Posterior vena cava (tissue), 2 donors: ENCODE results near the gene TIMM50. TPM values are rescaled to one million over a fixed set of nuclear protein-coding genes. Genes with fewer than 3 reads are reported as not detected.
A peak's percentile ranks its signal among the peaks of the same experiment; 100 is the strongest.

Experiments
- DNase-seq: peaks from one replicate; pipeline ENCODE4 v3.0.0-alpha.2; 2020; ENCODE audit warnings: low spot score
- intact Hi-C, 2 donors: fragments of 100-400 bp; cut with DNase I; formaldehyde crosslinking; loops; one replicate each; pipeline versions ENCODE4 v1.14.1 to v1.14.2; 2022 to 2023
- total RNA-seq, 2 donors: library from RNA; stranded (reverse); fragmentation: NEBNext Ultra II Directional; extraction: Animal tissue kit (Norgen Biotek cat#: 25700); gene quantifications; one replicate each; pipeline ENCODE4 v1.2.1, GENCODE V29; 2021
- donor health status: DM: yes; HTN: yes; CAD: no.
- donor health status: DM: yes; HTN: yes; CAD: no.

Gene TIMM50
- total RNA-seq, 2 donors from 2014 or later = 44.5 to 45.5 TPM

DNA sequence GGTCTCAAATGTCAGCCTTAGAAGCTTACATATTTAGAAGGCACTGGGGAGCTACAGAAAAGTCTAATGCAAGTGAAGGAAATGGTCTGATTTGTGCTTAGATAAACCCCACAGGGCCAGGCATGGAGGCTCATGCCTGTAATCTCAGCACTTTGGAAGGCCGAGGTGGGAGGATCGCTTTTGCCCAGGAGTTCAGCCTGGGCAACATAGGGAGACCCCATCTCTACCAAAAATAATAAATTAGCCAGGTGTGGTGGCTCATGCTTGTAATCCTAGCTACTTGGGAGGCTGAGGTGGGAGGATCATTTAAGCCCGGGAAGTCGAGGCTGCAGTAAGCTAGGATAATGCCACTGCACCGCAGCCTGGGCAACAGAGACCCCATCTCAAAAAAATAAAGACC is 15.4 kb downstream of the TIMM50 start:
- intact Hi-C loops = no loop called here
- no peak for DNase-seq

DNA sequence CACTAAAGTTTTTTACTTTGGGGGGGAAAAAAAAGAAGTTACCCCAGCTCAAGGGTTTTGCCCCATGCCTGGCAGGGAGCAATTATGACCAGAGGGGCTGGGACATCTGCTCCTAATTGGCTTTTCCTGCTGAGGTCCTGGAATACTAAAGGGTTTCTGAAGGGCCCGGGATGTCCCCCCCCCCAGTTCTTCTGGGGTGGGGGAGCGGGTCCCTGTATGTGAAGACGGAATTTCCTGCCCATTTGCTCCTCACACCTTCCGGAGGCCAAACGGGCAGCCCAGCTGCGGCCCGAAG is 17.0 kb downstream of the TIMM50 start:
- intact Hi-C loops = no loop called here

DNA sequence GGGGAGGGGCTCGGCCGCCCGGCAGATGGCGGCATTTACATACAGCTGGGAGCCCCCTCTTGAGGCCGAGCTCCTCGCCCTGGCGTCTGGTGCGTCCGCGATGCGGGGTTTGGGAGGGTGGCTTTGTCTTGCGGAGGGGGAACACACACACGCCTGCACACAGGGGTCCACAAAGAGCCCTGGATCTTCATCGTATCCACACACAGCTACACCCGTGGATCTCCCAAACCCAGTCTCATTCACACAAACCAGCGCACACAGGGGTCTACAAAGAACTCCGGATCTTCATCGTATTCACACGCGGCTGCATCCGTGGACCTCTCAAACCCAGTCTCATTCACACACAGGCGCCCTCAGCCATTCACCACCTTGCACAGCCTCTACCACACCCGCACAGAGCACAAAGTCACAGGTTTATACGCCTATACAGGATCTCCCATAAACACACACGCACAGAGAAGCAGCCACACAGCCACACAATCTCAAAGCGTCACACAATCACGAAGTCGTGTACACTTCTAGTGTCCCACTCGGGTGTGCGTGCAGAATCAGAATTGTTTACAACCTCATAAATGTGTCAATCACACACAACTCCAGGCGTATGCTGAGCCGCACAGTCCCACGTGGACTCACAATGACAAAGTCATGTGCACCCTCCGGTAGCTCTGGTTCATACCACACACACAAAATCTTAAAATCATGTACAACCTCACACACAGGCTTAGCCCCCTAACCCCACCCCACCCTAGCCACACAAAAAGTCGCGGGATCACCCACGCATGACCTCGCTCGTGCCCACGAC is 17.6 kb downstream of the TIMM50 start:
- intact Hi-C loops = no loop called here
- no peak for DNase-seq

More for the DNA sequence above, 17.0 kb downstream of the TIMM50 start:
- DNase-seq = no peak

DNA sequence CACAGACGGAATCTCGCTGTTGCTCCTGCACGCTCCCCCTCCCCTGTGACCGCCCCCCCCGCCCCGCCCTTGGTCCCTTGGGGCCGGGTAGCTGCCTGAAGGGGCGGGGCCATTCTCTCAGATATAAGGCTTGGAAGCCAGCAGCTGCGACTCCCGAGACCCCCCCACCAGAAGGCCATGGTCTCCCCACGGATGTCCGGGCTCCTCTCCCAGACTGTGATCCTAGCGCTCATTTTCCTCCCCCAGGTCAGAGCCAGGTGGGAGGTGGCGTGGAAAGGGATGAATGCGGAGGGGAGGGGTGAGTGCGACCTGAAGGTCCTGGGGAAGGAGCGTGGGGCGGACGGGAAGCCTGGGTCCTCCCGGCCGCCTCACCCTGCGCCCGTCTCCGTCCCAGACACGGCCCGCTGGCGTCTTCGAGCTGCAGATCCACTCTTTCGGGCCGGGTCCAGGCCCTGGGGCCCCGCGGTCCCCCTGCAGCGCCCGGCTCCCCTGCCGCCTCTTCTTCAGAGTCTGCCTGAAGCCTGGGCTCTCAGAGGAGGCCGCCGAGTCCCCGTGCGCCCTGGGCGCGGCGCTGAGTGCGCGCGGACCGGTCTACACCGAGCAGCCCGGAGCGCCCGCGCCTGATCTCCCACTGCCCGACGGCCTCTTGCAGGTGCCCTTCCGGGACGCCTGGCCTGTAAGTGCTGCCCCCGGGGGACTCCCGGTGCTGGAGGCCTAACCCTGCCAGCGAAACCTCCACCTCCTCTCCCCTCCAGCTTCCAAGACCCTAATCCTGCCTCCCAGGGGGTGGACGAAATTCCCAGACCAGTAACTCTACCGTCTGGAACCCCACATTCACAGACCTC is 18.4 kb downstream of the TIMM50 start, which contains the start of gene DLL3:
Gene DLL3, plus strand, starts transcription at position 150 of the 845 bp plus-strand sequence. Its CDS starts 28 bp downstream, at position 178.
- no peak for DNase-seq
- intact Hi-C loops = no loop called here

DNA sequence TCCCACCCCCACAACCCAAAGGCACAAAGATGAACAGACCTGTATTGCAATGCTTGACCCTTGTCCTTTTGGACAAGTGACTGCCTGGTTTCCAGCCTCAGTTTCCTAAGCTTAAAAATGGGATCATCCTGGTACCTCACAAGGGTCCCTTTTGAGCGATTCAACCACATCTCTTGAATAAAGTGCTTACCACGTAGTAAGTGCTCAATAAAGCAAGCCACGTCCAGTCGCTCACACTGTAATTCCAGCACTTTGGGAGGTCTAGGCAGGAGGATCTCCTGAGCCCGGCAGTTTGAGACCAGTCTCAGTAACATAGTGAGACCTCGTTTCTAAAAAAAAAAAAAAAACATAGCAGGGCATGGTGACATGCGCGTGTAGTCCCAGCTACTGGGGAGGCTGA is 19.3 kb downstream of the TIMM50 start:
- intact Hi-C loops = no loop called here
- no peak for DNase-seq

DNA sequence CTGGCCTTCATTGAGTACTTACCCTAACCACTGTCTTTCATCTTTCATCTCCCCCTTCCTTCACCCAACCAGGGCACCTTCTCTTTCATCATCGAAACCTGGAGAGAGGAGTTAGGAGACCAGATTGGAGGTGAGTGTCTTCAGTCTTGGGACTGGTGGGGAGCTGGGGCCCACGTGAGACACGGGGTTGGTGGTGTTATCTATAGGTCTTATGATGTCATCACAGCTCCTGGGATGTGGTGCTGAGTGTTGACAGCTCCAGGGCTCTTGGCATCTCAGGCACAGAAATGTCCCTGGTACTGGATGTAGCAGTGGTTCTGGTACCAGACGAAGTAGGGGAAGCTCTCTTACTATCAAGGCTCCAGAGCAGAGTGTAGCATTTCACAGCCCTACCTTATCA is 19.9 kb downstream of the TIMM50 start:
- DNase-seq = no peak
- intact Hi-C loops = no loop called here

DNA sequence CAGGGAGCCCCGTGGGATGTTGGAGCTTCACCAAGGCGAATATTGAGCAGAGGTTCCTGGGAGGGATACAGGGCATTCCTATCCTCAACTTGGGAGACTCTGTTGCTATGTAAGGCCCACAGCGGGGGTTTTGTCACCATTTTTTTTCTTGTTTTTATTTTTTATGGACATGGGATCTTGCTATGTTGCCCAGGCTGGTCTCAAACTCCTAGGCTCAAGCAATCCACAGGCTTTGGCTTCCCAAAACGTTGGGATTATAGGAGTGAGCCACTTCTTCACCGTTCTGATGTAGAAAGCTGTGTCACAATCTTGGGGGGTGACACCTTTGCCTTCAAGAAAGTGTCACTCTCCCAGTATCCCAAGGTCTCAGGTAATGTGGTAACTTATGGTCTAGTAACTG is 20.7 kb downstream of the TIMM50 start:
- no peak for DNase-seq
- intact Hi-C loops = no loop called here

DNA sequence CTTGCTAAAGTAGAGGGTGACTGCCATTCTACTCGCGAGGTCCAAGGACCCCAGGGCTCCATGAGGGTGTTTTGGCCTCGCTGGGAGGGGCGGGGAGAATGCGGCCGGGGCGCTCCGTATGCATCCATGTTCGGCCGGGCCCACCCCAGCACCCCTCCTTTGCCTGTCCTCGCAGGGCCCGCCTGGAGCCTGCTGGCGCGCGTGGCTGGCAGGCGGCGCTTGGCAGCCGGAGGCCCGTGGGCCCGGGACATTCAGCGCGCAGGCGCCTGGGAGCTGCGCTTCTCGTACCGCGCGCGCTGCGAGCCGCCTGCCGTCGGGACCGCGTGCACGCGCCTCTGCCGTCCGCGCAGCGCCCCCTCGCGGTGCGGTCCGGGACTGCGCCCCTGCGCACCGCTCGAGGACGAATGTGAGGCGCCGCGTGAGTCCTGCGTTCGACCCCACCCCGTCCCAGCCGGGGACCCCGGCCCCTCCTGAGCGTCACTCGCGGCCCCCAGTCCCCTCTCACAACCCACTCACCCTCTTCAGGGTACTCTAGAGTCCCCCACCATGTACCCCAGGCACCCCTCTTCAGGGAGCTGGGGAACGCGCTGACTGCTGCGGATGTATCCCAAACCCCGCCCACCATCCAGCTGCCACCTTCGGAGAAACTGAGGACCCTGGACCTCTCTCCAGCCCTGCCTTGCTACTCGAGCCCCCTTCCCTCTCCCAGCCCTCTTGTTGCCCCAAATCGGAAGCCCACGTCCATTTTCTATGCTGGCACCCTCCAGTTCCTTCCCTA is 22.2 kb downstream of the TIMM50 start:
- DNase-seq = peak; percentile 88

DNA sequence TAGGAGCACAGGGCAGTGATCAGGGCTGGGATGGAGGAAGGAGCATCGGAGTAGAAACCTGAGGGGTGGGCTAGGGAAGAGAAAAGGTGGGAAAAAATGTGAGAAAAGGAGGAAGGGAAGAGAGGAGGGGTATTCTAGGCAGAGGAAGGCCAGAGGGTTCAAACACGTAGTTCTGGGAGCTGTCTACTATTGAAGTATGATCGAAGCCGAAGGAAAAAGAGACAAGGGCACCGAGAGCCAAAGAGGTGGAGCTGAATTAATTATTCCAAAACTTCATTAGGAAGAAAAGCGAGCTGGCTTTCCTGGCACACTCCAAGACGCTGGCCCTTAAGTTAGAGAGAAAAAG is 25.9 kb downstream of the TIMM50 start:
- intact Hi-C loops = loop anchor here in 1 of 2 donors (5.0 kb wide), 1 partner anchor 1014 kb away; no protein-coding TSS in a partner anchor
- DNase-seq = no peak

More for the DNA sequence above, 22.2 kb downstream of the TIMM50 start:
- intact Hi-C loops = no loop called here

DNA sequence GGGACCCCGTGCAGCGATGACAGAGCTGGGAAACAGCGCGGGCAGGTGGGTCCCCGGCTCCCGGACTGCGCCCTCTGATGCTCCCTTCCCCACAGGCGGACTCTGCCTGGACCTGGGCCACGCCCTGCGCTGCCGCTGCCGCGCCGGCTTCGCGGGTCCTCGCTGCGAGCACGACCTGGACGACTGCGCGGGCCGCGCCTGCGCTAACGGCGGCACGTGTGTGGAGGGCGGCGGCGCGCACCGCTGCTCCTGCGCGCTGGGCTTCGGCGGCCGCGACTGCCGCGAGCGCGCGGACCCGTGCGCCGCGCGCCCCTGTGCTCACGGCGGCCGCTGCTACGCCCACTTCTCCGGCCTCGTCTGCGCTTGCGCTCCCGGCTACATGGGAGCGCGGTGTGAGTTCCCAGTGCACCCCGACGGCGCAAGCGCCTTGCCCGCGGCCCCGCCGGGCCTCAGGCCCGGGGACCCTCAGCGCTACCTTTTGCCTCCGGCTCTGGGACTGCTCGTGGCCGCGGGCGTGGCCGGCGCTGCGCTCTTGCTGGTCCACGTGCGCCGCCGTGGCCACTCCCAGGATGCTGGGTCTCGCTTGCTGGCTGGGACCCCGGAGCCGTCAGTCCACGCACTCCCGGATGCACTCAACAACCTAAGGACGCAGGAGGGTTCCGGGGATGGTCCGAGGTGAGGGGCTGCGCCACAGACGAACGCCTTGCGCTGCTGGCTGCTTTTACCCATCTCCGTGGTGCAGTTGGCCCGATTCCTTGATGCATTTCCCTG is 26.5 kb downstream of the TIMM50 start:
- intact Hi-C loops = loop anchor here in 1 of 2 donors (5.0 kb wide), 1 partner anchor 1015 kb away; no protein-coding TSS in a partner anchor

DNA sequence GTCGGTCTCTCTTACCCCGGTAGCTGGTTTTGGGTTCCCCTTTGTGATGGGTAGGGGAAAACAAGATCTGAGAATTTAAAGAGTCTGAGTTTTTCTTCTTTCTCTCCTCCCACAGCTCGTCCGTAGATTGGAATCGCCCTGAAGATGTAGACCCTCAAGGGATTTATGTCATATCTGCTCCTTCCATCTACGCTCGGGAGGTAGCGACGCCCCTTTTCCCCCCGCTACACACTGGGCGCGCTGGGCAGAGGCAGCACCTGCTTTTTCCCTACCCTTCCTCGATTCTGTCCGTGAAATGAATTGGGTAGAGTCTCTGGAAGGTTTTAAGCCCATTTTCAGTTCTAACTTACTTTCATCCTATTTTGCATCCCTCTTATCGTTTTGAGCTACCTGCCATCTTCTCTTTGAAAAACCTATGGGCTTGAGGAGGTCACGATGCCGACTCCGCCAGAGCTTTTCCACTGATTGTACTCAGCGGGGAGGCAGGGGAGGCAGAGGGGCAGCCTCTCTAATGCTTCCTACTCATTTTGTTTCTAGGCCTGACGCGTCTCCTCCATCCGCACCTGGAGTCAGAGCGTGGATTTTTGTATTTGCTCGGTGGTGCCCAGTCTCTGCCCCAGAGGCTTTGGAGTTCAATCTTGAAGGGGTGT is 27.2 kb downstream of the TIMM50 start:
- intact Hi-C loops = loop anchor here in 1 of 2 donors (5.0 kb wide), 1 partner anchor 1016 kb away; no protein-coding TSS in a partner anchor
- DNase-seq = no peak

More for the DNA sequence above, 26.5 kb downstream of the TIMM50 start:
- DNase-seq = no peak

DNA sequence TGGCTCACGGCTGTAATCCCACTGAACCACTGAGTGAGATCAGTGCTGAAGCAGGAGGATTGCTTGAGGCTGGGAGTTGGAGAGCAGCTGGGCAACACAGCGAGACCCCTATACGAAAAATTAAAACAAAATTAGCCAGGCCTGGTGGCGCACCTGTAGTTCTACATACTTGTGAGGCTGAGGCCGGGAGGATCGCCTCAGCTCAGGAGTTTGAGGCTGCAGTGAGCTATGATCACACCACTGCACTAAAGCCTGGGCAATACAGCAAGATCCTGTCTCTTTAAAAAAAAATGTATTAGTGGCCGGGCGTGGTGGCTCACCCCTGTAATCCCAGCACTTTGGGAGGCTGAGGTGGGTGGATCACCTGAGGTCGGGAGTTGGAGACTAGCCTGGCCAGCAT is 28.0 kb downstream of the TIMM50 start:
- intact Hi-C loops = loop anchor here in 1 of 2 donors (5.0 kb wide), 1 partner anchor 1016 kb away; no protein-coding TSS in a partner anchor
- no peak for DNase-seq

DNA sequence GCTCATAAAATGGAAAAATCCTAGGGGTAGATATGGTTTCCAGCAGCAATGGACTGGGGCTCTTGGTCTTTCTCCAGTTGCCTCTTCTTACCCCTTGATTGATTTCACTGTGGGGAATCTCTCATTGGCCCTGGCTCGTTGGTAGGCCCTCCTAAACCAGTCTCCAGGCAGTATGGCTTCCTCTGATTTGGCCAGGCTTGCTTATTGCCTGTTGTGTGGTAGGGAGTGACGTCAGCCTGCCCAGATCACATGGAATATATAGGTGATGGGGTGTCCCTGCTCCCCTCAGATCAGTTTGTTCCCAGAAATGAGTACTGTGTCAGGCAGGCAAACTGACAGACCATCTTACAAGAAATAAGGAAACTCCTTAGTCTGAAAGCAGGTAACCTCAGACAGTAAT is 28.6 kb downstream of the TIMM50 start:
- intact Hi-C loops = loop anchor here in 1 of 2 donors (5.0 kb wide), 1 partner anchor 1017 kb away; no protein-coding TSS in a partner anchor
- DNase-seq = no peak

DNA sequence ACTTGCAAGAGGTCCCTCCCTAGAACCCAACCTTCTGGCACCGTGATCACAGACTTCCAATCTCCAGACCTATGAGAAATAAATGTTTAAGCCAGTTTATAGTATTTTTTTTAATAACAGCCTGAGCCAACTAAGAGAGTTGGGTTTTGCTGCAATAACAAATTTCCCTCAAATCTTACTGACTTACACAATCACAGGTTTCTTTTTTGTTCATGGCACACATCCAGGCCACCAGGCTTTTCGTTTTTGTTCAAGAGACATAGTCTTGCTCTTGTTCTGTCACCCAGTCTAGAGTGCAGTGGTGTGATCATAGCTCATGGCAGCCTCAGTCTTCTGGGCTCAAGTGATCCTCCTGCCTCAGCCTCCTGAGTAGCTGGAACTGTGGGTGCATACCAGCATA is 32.4 kb downstream of the TIMM50 start:
- intact Hi-C loops = no loop called here
- DNase-seq = no peak

DNA sequence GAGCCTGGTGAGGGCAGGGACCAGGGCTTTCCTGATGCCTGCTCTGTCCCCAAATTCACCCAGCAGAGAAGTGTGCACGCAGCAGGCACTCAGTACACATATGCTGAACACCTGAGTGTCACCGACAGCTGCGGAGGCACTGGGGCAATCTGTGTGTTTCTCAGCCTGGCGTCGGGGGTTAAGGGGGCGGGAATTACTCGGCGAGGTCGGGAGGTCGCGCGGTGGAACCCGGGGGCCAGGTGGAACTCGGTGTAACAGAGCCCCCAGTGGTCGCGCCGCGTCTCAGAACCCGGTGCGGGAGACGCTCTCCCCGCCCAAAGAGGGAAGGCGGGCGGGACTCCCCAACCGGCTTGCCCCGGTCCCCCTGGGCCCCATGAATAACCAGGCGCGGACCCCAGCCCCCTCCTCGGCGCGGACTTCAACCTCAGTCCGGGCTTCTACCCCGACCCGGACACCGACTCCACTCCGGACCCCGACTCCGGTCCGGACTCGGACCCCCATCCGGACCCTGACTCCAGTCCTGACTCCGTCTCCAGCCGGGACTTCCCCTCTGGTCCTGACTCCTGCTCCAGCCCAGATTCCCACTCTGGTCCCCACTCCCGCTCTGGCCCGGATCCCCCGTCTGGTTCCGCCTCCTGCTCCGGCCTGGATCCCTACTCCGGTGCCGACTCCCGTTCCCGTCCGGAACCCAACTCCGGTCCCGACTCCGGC is 34.4 kb downstream of the TIMM50 start, which contains the start of gene SELENOV:
Gene SELENOV, plus strand, starts transcription at position 300 of the 711 bp plus-strand sequence. Its CDS starts 74 bp downstream, at position 374.
- DNase-seq = no peak
- intact Hi-C loops = no loop called here

DNA sequence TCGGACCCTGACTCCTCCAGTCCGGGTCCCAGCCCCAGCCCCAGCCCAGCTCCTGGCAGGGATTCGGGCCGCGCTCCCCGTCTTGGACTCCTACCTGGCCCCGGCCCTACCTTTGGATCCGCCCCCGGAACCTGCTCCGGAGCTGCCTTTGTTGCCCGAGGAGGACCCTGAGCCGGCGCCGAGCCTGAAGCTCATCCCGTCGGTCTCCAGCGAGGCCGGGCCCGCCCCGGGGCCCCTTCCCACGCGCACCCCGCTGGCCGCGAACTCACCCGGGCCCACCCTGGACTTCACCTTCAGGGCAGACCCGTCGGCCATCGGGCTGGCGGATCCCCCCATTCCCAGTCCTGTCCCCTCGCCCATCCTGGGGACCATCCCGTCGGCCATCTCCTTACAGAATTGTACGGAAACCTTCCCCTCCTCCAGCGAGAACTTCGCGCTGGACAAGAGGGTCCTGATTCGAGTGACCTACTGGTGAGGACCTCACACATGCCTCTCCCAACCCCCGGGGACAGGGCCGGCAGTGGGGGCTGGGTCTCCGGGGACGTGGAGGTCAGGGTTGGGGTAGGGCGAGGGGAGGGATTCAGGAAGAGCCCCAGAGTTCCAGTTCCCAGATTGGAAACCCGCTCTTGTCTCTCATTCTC is 35.0 kb downstream of the TIMM50 start:
- intact Hi-C loops = no loop called here
- DNase-seq = no peak

DNA sequence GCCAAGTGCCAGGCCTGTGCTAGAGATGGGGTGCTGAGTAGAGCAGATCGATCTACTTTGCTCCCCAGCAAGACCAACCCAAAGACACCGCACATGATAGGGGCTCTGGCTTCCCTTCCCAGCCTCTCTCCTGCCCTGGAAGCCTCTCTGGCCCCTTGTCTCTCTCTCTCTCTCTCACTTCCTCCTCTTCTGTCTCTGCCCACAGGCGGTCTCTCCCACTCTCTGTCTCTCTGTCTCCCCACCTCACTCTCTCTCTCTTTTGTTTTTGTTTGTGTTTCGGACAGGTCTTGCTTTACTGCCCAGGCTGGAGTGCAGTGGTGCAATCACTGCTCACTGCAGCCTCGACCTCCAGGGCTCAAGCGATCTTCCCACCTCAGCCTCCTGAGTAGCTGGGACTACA is 35.6 kb downstream of the TIMM50 start:
- DNase-seq = no peak
- intact Hi-C loops = no loop called here
